Body of pancreas (tissue), 4 donors: ENCODE data around the gene TBC1D4. TPM values are rescaled to one million over a fixed set of nuclear protein-coding genes. Genes with fewer than 3 reads are reported as not detected.
A peak's percentile ranks its signal among the peaks of the same experiment; 100 is the strongest.
"Not testable (repeated sequence)": the region's sequence is repeated elsewhere in the genome, so short reads cannot be mapped to it uniquely, and the experiment has no call there.

Experiments used
- ATAC-seq: fragments of 150-250 bp; one replicate; pipeline ENCODE4 v1.9.1; 2016
- DNase-seq, 4 donors: peaks; one replicate each; pipeline ENCODE4 v3.0.0-alpha.2; 2019
- H3K27ac ChIP-seq, 4 donors: fragments of 200-600 bp; sonication (generic); 1 replicate in 3 of 4; 2 replicates in 1 of 4; pipeline versions ENCODE4 v1.5.1 to v1.6.1; 2016 to 2019; ENCODE audit warnings: mild to moderate bottlenecking in 1 of 4, mixed read lengths in 1 of 4, moderate library complexity in 1 of 4
- H3K27me3 ChIP-seq, 2 donors: fragments of 200-600 bp; sonication (generic); one replicate each; pipeline ENCODE4 v1.6.0; 2016; ENCODE audit warnings: mild to moderate bottlenecking in 1 of 2
- H3K36me3 ChIP-seq, 2 donors: fragments of 200-600 bp; sonication (generic); replicated peaks in 1 of 2; 2 replicates each; pipeline ENCODE4 v1.5.1; 2016; ENCODE audit warnings: low read depth in 2 of 2; ENCODE audit not compliant: insufficient read depth in 1 of 2
- H3K4me1 ChIP-seq: fragments of 200-600 bp; sonication (generic); one replicate; pipeline ENCODE4 v1.6.0; 2016
- H3K4me3 ChIP-seq, 2 donors: fragments of 200-600 bp; sonication (generic); 1 replicate in 1 of 2; 2 replicates in 1 of 2; pipeline ENCODE4 v1.5.1; 2016 to 2019
- H3K9me3 ChIP-seq, 3 donors: fragments of 200-600 bp; sonication (generic); 1 replicate in 2 of 3; 2 replicates in 1 of 3; pipeline ENCODE4 v1.5.1; 2016
- CTCF ChIP-seq, 7 experiments: fragments of 450-650 bp in 4 of 7; fragments of 200-600 bp in 3 of 7; sonication (generic) in 3 of 7; IDR thresholded peaks; one replicate each; pipeline ENCODE4 v1.5.1; 2016 to 2019; ENCODE audit warnings: antibody characterized with exemption in 7 of 7
- POLR2A ChIP-seq, 3 donors: fragments of 450-650 bp; IDR thresholded peaks; one replicate each; pipeline ENCODE4 v1.6.1; 2016; ENCODE audit warnings: antibody characterized with exemption in 3 of 3, mild to moderate bottlenecking in 2 of 3
- WGBS, 2 donors: methylation state at CpG; one replicate each; pipeline ENCODE4 v1.1.5; 2017; 5-methylcytosine and 5-hydroxymethylcytosine counted together
- intact Hi-C: fragments of 100-400 bp; cut with DNase I; formaldehyde crosslinking; loops from one replicate; pipeline ENCODE4 v1.15.1; 2023
- total RNA-seq, 2 donors: library from RNA; depleted of rRNA; stranded (reverse); fragments of >200 nt; gene quantifications; one replicate each; pipeline ENCODE4 v1.1.0, GENCODE V29; 2016

The TBC1D4 gene
- total RNA-seq, 2 donors from 2014 or later = 28.3 to 29.7 TPM

GRCh38 chr13:75355609-75356008 is 126.4 kb downstream of the TBC1D4 start:
- Histone ChIP-seq H3K9me3 (no peaks in the 10 kb centered on the region), H3K4me3 (no peak overlapping the region), H3K4me1 (no peaks in the 10 kb centered on the region), H3K27ac (no peak overlapping the region), H3K36me3 (no peaks in the 10 kb centered on the region), H3K27me3 (no peaks in the 10 kb centered on the region)
- ATAC-seq (no peak), DNase-seq (no peak)
- intact Hi-C loops = no loop called here
- TF ChIP-seq POLR2A (IDR thresholded peaks at IDR 0.05) = no peak
- no peak for TF ChIP-seq CTCF (IDR thresholded peaks at IDR 0.05)

- WGBS, 2 donors = 82 to 92% methylated on average over 6 of the region's 6 CpGs
- Histone ChIP-seq H3K4me3 (no peak overlapping the region), H3K9me3 (no peaks in the 10 kb centered on the region), H3K27ac (no peak overlapping the region), H3K36me3 (no peaks in the 10 kb centered on the region), H3K4me1 (no peaks in the 10 kb centered on the region), H3K27me3 (no peaks in the 10 kb centered on the region)
- no peak for DNase-seq
- intact Hi-C loops = no loop called here
- no peak for ATAC-seq
- TF ChIP-seq CTCF (IDR thresholded peaks at IDR 0.05) (no peak), POLR2A (IDR thresholded peaks at IDR 0.05) (no peak)
Measured at GRCh38 chr13:75353781-75354193, 128.2 kb downstream of the TBC1D4 start.

GRCh38 chr13:75352641-75353327 is 129.2 kb downstream of the TBC1D4 start:
- intact Hi-C loops = no loop called here
- DNase-seq (no peak), ATAC-seq (no peak)
- H3K4me1 ChIP-seq = no peaks in the 10 kb centered on the region
- WGBS, 2 donors = 91 to 94% methylated on average over 3 of the region's 3 CpGs
- no peaks in the 10 kb centered on the region for H3K27me3 ChIP-seq
- no peaks in the 10 kb centered on the region for H3K36me3 ChIP-seq
- H3K4me3 ChIP-seq = no peak overlapping the region
- no peaks in the 10 kb centered on the region for H3K9me3 ChIP-seq
- TF ChIP-seq CTCF (IDR thresholded peaks at IDR 0.05) = no peak
- TF ChIP-seq POLR2A (IDR thresholded peaks at IDR 0.05) = no peak
- no peak overlapping the region for H3K27ac ChIP-seq

GRCh38 chr13:75351538-75351937 is 130.4 kb downstream of the TBC1D4 start:
- ATAC-seq, H3K9me3 ChIP-seq, H3K4me1 ChIP-seq, H3K4me3 ChIP-seq, intact Hi-C loops, H3K27ac ChIP-seq, DNase-seq, H3K27me3 ChIP-seq, H3K36me3 ChIP-seq: not testable (repeated sequence)
- WGBS, 2 donors = 95 to 97% methylated on average over 3 of the region's 3 CpGs

GRCh38 chr13:75347925-75348324 is 134.0 kb downstream of the TBC1D4 start:
- H3K36me3 ChIP-seq = no peaks in the 10 kb centered on the region
- no peaks in the 10 kb centered on the region for H3K4me1 ChIP-seq
- ATAC-seq = no peak
- peak overlapping the region in 1 of 4 donors; percentile 63 for H3K27ac ChIP-seq
- intact Hi-C loops = no loop called here
- no peaks in the 10 kb centered on the region for H3K27me3 ChIP-seq
- no peak for TF ChIP-seq POLR2A (IDR thresholded peaks at IDR 0.05)
- TF ChIP-seq CTCF (IDR thresholded peaks at IDR 0.05) = no peak
- no peaks in the 10 kb centered on the region for H3K9me3 ChIP-seq
- DNase-seq = no peak
- H3K4me3 ChIP-seq = no peak overlapping the region
- WGBS, 2 donors = 25 to 41% methylated on average over 1 of the region's 1 CpG
